ENCODE results near the gene DNAJC11. TPM values are rescaled to one million over a fixed set of nuclear protein-coding genes. Genes with fewer than 3 reads are reported as not detected.
"Not testable (repeated sequence)": the region's sequence is repeated elsewhere in the genome, so short reads cannot be mapped to it uniquely, and the experiment has no call there.

DNAJC11 gene
- total and polyA plus RNA-seq, 2 donors from 2014 or later: 44.6 to 49.8 TPM

- Histone ChIP-seq H3K36me3 (ENCODE audit: control insufficient read depth in 2 of 3, insufficient read depth in 3 of 3, low read length in 3 of 3) (peaks cover 0 to 13% (median 4%) of the 10 kb centered on the region in 3 donors), H3K4me1 (ENCODE audit: control insufficient read depth in 2 of 3, insufficient read depth in 2 of 3, low read depth in 1 of 3, low read length in 3 of 3) (no peaks in the 10 kb centered on the region), H3K27ac (ENCODE audit: low read depth in 2 of 2, low read length in 2 of 2) (peak overlapping the region in 1 of 2 donors; percentile 20), H3K27me3 (ENCODE audit: control insufficient read depth, insufficient read depth, low read length) (no peaks in the 10 kb centered on the region), H3K9me3 (ENCODE audit: control insufficient read depth in 2 of 3, insufficient read depth in 1 of 3, low read length in 3 of 3) (no peaks in the 10 kb centered on the region), H3K9ac (ENCODE audit: low read length in 3 of 3) (no peak overlapping the region), H3K4me3 (ENCODE audit: low read length in 3 of 3) (no peak overlapping the region)
- TF ChIP-seq CTCF (IDR thresholded peaks at IDR 0.05; ENCODE audit: borderline replicate concordance, extremely low read depth, insufficient read depth): no peak
- no peak for FAIRE-seq
- intact Hi-C loops (cut with DNase I): no loop called here
- DNase-seq: no peak
These were observed 34.5 kb downstream of the DNAJC11 start for GRCh38 chr1:6667139-6667538.

- peaks cover 0 to 13% (median 4%) of the 10 kb centered on the region in 3 donors for H3K36me3 ChIP-seq (ENCODE audit: control insufficient read depth in 2 of 3, insufficient read depth in 3 of 3, low read length in 3 of 3)
- DNase-seq (no peak), FAIRE-seq (no peak)
- H3K27me3 ChIP-seq (ENCODE audit: control insufficient read depth, insufficient read depth, low read length): no peaks in the 10 kb centered on the region
- no peak for TF ChIP-seq CTCF (IDR thresholded peaks at IDR 0.05; ENCODE audit: borderline replicate concordance, extremely low read depth, insufficient read depth)
- intact Hi-C loops (cut with DNase I): no loop called here
- H3K9ac ChIP-seq (ENCODE audit: low read length in 3 of 3): no peak overlapping the region
- no peak overlapping the region for H3K4me3 ChIP-seq (ENCODE audit: low read length in 3 of 3)
- H3K9me3 ChIP-seq (ENCODE audit: control insufficient read depth in 2 of 3, insufficient read depth in 1 of 3, low read length in 3 of 3): no peaks in the 10 kb centered on the region
- H3K4me1 ChIP-seq (ENCODE audit: control insufficient read depth in 2 of 3, insufficient read depth in 2 of 3, low read depth in 1 of 3, low read length in 3 of 3): no peaks in the 10 kb centered on the region
- peak overlapping the region in 1 of 2 donors; percentile 20 for H3K27ac ChIP-seq (ENCODE audit: low read depth in 2 of 2, low read length in 2 of 2)
These were observed 34.9 kb downstream of the DNAJC11 start for GRCh38 chr1:6666696-6667095.

GRCh38 chr1:6662468-6662867 is 39.1 kb downstream of the DNAJC11 start:
- peaks cover 0 to 12% (median 4%) of the 10 kb centered on the region in 3 donors for H3K36me3 ChIP-seq (ENCODE audit: control insufficient read depth in 2 of 3, insufficient read depth in 3 of 3, low read length in 3 of 3)
- FAIRE-seq; intact Hi-C loops (cut with DNase I); H3K4me3 ChIP-seq (ENCODE audit: low read length in 3 of 3); DNase-seq; H3K9ac ChIP-seq (ENCODE audit: low read length in 3 of 3); H3K27ac ChIP-seq (ENCODE audit: low read depth in 2 of 2, low read length in 2 of 2); H3K9me3 ChIP-seq (ENCODE audit: control insufficient read depth in 2 of 3, insufficient read depth in 1 of 3, low read length in 3 of 3); H3K27me3 ChIP-seq (ENCODE audit: control insufficient read depth, insufficient read depth, low read length): not testable (repeated sequence)
- peaks cover 0 to 13% (median 3%) of the 10 kb centered on the region in 3 donors for H3K4me1 ChIP-seq (ENCODE audit: control insufficient read depth in 2 of 3, insufficient read depth in 2 of 3, low read depth in 1 of 3, low read length in 3 of 3)

- H3K36me3 ChIP-seq (ENCODE audit: control insufficient read depth in 2 of 3, insufficient read depth in 3 of 3, low read length in 3 of 3): no peaks in the 10 kb centered on the region
- no peak for FAIRE-seq
- H3K9me3 ChIP-seq (ENCODE audit: control insufficient read depth in 2 of 3, insufficient read depth in 1 of 3, low read length in 3 of 3): no peaks in the 10 kb centered on the region
- no peaks in the 10 kb centered on the region for H3K27me3 ChIP-seq (ENCODE audit: control insufficient read depth, insufficient read depth, low read length)
- H3K4me3 ChIP-seq (ENCODE audit: low read length in 3 of 3): peak overlapping the region in 1 of 3 donors; percentile 17
- H3K27ac ChIP-seq (ENCODE audit: low read depth in 2 of 2, low read length in 2 of 2): peak overlapping the region; percentile 23 to 32
- DNase-seq: no peak
- intact Hi-C loops (cut with DNase I): no loop called here
- no peak overlapping the region for H3K9ac ChIP-seq (ENCODE audit: low read length in 3 of 3)
- peaks cover 0 to 13% (median 3%) of the 10 kb centered on the region in 3 donors for H3K4me1 ChIP-seq (ENCODE audit: control insufficient read depth in 2 of 3, insufficient read depth in 2 of 3, low read depth in 1 of 3, low read length in 3 of 3)
- no peak for TF ChIP-seq CTCF (IDR thresholded peaks at IDR 0.05; ENCODE audit: borderline replicate concordance, extremely low read depth, insufficient read depth)
These were observed 41.1 kb downstream of the DNAJC11 start for GRCh38 chr1:6660415-6661049.
